PC-9 (cell line): ENCODE measurements around the gene UCHL3.

ENCODE experiments used
- EZH2 ChIP-seq: fragments of 200-600 bp; sonication (generic); IDR thresholded peaks from 2 replicates; pipeline ENCODE4 v1.8.0; 2017; ENCODE audit warnings: antibody characterized with exemption, low read depth
- TF ChIP-seq, protein P1 (sequence below): fragments of 200-600 bp; sonication (generic); conservative IDR thresholded peaks from 2 replicates; pipeline ENCODE4 v1.6.1; 2017; ENCODE audit warnings: mixed run types, antibody characterized with exemption, mild to moderate bottlenecking, moderate library complexity

DNA sequence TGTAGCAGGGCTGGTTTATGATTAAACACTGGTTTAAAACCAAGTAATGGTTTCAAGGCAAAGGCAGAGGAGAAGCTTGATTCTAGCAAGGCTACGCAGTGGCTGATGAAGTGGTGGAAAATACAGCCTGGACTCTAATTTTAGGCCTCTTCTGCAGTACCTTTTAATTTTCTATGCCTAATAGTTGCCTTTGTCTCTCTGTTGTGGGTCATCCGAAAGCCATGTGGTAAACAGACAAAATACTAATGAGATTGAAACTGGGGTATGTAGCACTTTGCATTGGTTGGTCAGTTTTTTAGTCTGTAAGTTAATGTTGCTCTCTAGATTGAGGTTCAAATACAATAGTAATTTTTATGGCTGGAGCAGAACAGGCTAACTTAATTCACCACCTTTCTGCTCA, 89.9 kb downstream of the UCHL3 start:
- TF ChIP-seq, protein P1, sequence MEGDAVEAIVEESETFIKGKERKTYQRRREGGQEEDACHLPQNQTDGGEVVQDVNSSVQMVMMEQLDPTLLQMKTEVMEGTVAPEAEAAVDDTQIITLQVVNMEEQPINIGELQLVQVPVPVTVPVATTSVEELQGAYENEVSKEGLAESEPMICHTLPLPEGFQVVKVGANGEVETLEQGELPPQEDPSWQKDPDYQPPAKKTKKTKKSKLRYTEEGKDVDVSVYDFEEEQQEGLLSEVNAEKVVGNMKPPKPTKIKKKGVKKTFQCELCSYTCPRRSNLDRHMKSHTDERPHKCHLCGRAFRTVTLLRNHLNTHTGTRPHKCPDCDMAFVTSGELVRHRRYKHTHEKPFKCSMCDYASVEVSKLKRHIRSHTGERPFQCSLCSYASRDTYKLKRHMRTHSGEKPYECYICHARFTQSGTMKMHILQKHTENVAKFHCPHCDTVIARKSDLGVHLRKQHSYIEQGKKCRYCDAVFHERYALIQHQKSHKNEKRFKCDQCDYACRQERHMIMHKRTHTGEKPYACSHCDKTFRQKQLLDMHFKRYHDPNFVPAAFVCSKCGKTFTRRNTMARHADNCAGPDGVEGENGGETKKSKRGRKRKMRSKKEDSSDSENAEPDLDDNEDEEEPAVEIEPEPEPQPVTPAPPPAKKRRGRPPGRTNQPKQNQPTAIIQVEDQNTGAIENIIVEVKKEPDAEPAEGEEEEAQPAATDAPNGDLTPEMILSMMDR, result no peak
- no peak for TF ChIP-seq EZH2
